ENCODE data around the gene ECHS1. TPM values are rescaled to one million over a fixed set of nuclear protein-coding genes. Genes with fewer than 3 reads are reported as not detected.

Gene ECHS1
- total RNA-seq, 1 experiment from 2014 or later: 100 TPM

DNA sequence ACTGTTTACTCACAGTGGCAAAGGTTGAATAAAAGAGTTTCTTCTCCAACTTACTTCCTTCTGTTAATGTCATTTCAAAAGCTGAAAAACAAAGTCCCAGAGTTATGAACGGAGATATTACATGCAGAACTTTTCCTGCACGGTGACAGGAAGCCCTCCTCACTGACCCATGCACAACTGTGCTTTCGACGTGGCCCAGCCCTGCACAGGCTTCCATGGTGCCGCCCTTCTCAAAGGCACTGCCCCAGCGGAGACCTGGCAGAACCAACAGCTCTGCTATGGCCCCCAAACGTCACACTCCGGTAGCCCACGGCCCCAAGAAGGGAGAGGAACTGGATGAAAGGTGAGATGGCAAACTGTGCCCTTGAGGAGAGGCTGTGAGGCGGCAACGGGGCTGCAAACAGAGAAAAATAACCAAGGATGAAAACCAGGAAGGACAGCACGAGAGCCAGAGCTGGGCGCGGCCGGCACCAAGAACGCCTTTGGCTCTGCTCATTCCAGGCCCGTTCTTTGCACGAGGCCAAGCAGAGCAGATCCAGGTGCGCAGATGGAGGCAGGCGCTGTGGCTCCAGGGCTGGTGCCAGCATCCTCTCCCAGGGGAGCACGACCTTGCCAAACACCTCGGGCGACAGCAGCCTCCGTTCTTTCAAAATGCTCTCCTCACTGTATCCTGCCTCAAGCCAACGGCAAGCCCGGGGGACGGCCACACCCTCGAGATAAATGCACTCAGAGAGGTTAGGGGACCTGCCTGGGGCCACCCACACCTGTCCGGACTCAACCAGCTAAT lies 8.3 kb downstream of the ECHS1 start:
- DNase-seq (ENCODE audit: low read depth): no peak
- in situ Hi-C loops (cut with HindIII; ENCODE audit: low pct_unique_long_range_greater_than_20kb, low sequenced_read_pairs): no loop called here

DNA sequence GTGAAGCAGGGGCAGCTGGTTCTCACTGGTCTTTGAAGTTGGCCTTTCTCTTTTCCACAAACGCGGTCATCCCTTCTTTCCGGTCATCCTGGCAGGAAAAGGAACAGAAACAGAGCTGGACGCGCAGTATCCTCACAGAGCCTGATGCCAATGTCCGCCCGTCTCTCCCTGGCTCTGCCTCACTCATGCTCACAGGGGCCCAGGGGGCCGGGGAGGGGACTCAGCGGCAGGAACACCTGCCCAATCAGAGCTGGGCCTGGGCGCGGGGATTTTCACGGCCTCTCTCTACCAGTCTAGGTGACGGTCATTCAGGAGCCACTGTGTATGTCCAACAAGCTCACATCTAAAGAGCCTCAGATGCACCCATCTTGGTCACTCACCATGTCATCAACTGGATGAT lies 10.3 kb downstream of the ECHS1 start:
- no peak for DNase-seq (ENCODE audit: low read depth)
- in situ Hi-C loops (cut with HindIII; ENCODE audit: low pct_unique_long_range_greater_than_20kb, low sequenced_read_pairs): no loop called here

DNA sequence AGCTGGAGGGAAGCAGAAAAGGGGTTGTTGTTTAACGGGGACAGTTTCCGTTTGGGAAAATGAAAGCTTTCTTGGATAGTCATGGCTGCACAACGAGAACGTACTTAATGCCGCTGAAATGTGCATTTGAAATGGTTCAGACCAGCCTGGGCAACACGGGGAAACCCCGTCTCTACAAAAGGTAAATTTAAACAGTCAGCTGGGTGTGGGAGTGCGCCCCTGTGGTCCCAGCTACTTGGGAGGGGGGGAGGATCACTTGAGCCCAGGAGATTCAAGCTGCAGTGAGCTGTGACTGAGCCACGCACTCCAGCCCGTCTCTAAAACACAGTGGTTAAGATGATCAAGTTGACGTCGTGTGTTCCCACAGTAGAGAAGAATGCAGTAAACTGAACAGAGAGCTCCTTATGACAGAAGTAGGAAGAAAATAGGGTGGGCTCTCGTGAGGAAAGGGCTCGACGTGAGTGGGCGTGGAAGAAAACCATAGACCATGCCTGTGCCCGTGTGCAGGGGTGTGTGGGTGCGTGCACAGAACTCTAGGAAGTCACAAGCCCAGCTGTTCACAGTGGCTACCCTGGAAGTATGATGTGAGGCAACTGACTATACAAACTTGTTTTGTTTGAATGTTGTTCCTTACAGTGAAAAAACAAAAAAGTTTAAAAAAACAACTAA lies 11.2 kb downstream of the ECHS1 start:
- in situ Hi-C loops (cut with HindIII; ENCODE audit: low pct_unique_long_range_greater_than_20kb, low sequenced_read_pairs): no loop called here
- no peak for DNase-seq (ENCODE audit: low read depth)

DNA sequence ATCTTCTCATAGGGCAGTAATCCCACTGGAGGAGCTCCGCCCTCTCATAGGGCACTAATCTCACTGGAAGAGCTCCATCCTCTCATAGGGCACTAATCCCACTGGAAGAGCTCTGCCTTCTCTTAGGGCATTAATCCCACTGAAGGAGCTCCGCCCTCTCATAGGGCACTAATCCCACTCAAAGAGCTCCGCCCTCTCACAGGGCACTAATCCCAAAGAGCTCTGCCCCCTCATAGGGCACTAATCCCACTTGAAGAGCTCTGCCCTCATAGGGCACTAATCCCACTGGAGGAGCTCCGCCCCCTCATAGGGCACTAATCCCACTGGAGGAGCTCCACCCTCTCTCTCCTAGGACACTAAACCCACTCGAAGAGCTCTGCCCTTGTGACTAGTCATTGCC lies 11.9 kb downstream of the ECHS1 start:
- in situ Hi-C loops (cut with HindIII; ENCODE audit: low pct_unique_long_range_greater_than_20kb, low sequenced_read_pairs): no loop called here
- no peak for DNase-seq (ENCODE audit: low read depth)

- in situ Hi-C loops (cut with HindIII; ENCODE audit: low pct_unique_long_range_greater_than_20kb, low sequenced_read_pairs): no loop called here
- DNase-seq (ENCODE audit: low read depth): no peak
These were observed 13.1 kb downstream of the ECHS1 start for GRCh38 chr10:133359972-133360610.

DNA sequence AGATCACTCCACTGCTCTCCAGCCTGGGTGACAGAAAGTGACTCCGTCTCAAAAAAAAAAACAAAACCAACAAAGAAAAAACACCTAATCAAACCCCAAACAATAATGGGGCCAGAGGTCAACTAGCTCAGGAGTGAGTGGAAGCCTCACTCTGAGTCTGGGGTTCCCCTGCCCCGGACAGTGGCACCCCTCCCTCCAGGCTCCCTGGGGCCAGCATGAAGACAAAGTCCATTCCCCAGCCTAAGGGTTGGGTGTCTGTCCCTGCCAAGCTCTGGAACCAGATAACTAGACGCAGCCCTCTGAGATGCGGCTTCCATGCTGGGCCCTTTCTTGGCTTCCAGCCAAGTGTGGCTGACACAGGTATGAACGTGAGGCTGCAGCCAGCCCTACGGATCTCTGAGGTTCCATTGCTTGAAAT lies 13.6 kb downstream of the ECHS1 start:
- in situ Hi-C loops (cut with HindIII; ENCODE audit: low pct_unique_long_range_greater_than_20kb, low sequenced_read_pairs): no loop called here
- DNase-seq (ENCODE audit: low read depth): no peak

GRCh38 chr10:133358925-133359310 lies 14.2 kb downstream of the ECHS1 start:
- no peak for DNase-seq (ENCODE audit: low read depth)

GRCh38 chr10:133358162-133358924 lies 14.8 kb downstream of the ECHS1 start:
- DNase-seq (ENCODE audit: low read depth): no peak
- in situ Hi-C loops (cut with HindIII; ENCODE audit: low pct_unique_long_range_greater_than_20kb, low sequenced_read_pairs): no loop called here

More at GRCh38 chr10:133358925-133359310, 14.2 kb downstream of the ECHS1 start:
- in situ Hi-C loops (cut with HindIII; ENCODE audit: low pct_unique_long_range_greater_than_20kb, low sequenced_read_pairs): no loop called here

DNA sequence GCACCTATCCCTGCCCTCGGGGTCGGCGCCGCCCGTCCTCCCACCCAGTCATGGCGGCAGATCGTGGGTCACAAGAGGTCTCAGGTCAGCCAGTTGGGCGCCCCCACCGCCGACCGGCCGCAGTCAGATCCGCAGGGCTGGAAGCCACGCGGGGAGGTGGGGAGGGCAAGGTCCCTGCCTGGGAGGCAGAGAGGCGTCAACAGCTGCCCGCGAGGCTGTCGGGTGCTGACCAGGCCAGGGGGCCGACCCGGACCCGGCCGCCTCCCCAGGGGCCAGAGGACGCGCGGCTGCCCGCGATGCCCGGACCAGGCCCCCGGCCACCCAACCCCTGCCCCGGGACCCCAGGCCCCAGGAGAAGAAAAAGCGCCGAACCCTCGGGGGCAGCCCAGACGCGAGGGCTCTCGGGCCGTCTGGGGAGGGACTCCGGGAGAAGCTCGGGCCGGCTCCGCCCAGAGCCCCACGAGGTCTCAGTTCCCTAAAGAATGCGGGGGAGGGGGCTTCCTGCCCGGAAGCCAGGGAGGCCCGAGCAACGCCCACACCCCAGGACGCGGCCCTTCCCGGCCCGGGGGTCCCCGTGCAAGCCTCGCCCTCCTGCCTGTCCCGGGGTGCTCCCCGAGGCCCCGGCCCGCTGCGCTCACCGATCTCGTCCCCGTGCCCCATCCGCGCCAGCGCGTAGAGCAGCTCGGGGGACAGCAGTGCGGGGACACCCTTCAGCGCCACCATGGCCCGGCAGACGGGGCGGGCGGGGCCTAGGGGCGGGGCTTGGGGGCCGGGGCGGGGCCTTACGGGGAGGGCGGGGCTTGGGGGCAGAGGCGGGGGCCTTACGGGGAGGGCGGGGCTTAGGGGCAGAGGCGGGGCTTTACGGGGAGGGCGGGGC lies 15.6 kb downstream of the ECHS1 start, which contains the start of gene FUOM:
Gene FUOM (minus strand): TSS at position 735 of the 877 bp plus-strand sequence. CDS start 12 bp downstream, at position 723.
- in situ Hi-C loops (cut with HindIII; ENCODE audit: low pct_unique_long_range_greater_than_20kb, low sequenced_read_pairs): no loop called here
- DNase-seq (ENCODE audit: low read depth): peak; percentile 54

DNA sequence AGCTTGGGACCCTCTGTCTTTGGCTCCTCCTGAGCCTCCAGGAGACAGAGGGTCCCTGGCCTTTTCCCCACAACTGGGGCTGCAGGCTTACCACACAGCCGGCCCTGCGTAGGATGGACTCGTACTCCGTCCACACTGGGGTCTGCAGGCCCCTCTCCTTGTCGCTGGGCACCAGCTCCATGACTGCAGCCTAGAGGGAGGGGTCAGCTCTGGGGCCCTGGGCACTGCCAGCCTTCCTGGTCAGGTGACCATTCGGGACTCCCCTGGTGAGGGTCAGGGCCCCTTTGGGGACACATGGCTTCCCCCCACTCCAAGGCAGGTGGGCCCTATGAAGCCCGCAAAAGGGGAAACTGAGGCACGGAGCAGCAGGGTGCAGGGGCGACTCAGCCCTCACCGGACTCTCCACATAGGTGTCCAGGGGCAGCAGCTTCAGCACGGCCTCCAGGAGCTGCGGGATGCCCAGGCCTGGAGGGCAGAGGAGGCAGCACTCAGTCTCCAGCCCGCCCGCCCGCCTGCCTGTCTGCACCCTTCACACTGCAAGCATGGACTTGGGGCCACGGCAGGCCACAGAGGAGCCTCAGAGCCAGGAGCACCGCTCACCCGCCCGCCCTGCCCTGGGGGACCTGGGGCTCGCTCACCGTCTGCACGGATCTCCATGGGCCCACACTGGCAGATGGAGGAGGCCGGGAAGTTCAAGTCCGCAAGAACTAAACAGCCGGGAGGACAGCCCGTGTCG lies 16.4 kb downstream of the ECHS1 start:
- in situ Hi-C loops (cut with HindIII; ENCODE audit: low pct_unique_long_range_greater_than_20kb, low sequenced_read_pairs): no loop called here
- DNase-seq (ENCODE audit: low read depth): no peak

- DNase-seq (ENCODE audit: low read depth): no peak
- in situ Hi-C loops (cut with HindIII; ENCODE audit: low pct_unique_long_range_greater_than_20kb, low sequenced_read_pairs): no loop called here
These were observed 17.2 kb downstream of the ECHS1 start for GRCh38 chr10:133355991-133356390.

DNA sequence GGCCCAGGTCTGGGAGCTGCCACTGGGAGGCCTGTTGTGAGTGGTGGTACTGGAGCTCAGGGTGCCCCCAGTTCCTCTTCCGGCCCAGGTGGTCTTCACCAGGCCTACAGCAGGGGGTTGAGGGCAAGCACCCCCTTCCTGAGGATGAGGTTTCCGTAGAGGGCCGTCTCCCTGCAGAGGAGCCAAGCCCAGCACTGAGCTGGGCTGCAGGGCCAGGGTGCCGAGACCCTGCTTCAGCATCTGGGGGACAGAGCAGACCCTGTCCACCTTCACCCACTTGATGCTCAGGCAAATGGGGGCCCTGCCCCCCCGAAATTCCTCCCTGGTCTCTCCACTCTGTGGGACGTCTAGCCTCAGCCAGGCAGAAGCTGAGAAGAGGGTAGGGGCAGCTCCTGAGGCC lies 17.9 kb downstream of the ECHS1 start:
- in situ Hi-C loops (cut with HindIII; ENCODE audit: low pct_unique_long_range_greater_than_20kb, low sequenced_read_pairs): no loop called here

GRCh38 chr10:133354672-133355240 lies 18.4 kb downstream of the ECHS1 start:
- in situ Hi-C loops (cut with HindIII; ENCODE audit: low pct_unique_long_range_greater_than_20kb, low sequenced_read_pairs): no loop called here
- no peak for DNase-seq (ENCODE audit: low read depth)

More for the DNA sequence above, 17.9 kb downstream of the ECHS1 start:
- DNase-seq (ENCODE audit: low read depth): no peak

DNA sequence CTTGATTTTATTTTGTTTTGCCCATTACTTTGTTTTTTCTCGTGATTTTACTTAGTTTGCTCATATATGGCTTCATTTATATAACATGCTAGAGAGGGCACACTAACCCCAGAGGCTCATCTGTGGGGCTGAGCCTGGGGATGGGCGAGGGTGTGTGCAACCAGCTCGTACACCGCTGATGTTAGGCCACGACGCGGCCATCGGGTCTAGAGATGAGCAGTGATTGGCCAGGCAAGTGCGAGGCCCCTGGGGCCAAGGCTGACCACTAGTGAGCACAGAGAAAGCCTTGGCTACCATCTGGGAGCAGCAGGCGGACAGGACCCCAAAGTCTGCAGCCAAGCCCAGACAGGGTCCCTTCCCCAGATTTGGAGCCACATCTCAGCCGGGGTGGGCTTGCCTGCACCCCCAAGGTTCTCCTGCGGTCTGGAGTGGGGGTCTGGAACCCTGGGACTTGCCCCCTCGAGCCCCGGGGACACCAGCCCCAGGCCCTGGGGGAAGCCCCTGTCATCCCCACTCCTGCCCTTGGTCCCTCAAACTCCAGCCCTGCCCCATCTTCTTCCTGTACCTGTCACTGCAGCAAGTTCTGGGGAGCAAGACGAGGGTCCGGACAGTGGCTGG lies 19.1 kb downstream of the ECHS1 start:
- in situ Hi-C loops (cut with HindIII; ENCODE audit: low pct_unique_long_range_greater_than_20kb, low sequenced_read_pairs): no loop called here
- DNase-seq (ENCODE audit: low read depth): no peak

GRCh38 chr10:133353202-133353959 lies 19.8 kb downstream of the ECHS1 start:
- in situ Hi-C loops (cut with HindIII; ENCODE audit: low pct_unique_long_range_greater_than_20kb, low sequenced_read_pairs): no loop called here
- DNase-seq (ENCODE audit: low read depth): no peak

Measured in Caki2 (cell line).